HG03097 (cell line): Measurements from ENCODE around the gene SRSF8.
"Not testable (repeated sequence)": the region's sequence is repeated elsewhere in the genome, so short reads cannot be mapped to it uniquely, and the experiment has no call there.

Experiments
- ATAC-seq: cut with Tn5 transposase; IDR thresholded peaks from one replicate; pipeline ENCODE4 v1.9.1; 2021; ENCODE audit not compliant: unreplicated experiment, low FRiP score

The SRSF8 gene, protein sequence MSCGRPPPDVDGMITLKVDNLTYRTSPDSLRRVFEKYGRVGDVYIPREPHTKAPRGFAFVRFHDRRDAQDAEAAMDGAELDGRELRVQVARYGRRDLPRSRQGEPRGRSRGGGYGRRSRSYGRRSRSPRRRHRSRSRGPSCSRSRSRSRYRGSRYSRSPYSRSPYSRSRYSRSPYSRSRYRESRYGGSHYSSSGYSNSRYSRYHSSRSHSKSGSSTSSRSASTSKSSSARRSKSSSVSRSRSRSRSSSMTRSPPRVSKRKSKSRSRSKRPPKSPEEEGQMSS

DNA sequence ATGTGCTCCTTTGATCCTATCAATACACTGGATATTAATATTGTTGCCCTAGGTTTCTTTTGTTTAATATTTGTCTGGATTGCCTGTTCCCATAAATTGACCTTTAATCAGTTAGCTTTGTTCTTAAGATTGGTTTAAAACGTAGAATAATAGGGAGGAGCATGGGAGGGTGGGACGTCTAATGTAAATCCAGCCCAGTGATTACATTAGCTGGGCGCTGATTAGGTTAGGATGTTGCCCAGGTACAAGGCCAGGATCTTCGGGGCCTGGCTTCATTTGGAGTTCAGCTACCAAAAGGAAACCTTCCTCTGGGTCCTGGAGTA, at the start of gene SRSF8:
Gene SRSF8 (plus strand): TSS at position 204 of the 323 bp plus-strand sequence. CDS start 308 bp downstream, outside the sequence.
- ATAC-seq: peak; percentile 33

DNA sequence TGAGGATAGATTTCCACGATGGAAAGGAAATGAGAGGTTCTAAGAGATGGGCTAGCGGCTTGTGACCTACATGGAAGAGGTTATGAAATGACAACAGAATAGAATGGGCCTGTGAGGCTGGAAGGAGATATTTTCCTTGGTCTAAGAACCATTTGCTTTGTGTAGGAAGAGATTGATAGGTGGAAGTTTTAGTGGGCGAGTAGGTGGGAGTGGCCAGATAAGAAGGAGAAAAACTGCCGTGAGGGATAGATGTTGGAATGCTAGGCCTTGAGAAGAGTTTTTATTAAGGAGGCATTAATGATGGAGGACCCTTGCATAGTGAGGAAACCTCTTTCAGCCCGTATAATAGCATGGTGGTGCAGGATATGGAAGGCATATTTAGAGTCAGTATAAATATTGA, 45.3 kb upstream of the SRSF8 start:
- not testable (repeated sequence) for ATAC-seq

DNA sequence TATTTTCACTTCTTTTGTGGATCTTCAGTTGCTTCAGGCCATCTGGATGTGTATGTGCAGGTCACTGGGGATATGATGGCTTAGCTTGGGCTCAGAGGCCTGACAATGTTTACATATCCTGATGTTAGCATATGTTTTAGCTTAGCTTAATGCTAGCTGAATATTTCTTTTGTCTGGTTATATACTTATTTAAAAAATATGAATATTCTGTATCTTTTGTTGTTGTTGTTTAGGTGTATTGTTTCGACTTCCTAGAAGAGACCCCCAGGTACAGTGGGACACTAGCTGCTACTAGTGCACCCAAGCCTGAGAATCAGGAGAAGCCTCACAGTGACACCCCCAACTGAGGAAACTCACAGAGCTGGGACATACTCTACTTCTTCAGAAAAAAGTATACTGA, 41.8 kb upstream of the SRSF8 start, which contains the start of gene KDM4E:
Gene KDM4E (plus strand): TSS at position 301 of the 400 bp plus-strand sequence. CDS start 300 bp downstream, outside the sequence.
- ATAC-seq: no peak

DNA sequence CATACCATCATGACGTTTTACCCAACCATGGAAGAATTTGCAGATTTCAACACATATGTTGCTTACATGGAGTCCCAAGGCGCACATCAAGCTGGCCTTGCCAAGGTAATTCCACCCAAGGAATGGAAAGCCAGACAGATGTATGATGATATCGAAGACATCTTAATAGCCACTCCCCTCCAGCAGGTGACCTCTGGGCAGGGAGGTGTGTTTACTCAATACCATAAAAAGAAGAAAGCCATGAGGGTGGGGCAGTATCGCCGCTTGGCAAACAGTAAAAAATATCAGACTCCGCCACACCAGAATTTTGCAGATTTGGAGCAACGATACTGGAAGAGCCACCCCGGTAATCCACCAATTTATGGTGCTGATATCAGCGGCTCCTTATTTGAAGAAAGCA, 41.1 kb upstream of the SRSF8 start:
- ATAC-seq: not testable (repeated sequence)

DNA sequence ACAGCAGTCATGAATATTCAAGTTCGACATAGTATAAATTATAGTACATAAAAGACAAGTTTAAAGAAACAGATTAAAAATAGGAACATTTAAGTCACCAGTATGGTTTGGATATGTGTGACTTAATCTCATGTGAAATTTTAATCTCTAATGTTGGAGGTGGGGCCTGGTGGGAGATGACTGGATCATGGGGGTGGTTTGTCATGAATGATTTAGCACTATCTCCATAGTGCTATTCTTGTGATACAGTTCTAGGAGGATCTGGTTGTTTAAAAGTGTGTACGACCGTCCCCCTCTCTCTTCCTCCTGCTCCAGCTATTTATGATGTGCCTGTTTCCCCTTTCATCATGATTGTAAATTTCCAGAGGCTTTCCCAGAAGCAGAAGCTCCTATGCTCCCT, 38.4 kb upstream of the SRSF8 start:
- no peak for ATAC-seq

DNA sequence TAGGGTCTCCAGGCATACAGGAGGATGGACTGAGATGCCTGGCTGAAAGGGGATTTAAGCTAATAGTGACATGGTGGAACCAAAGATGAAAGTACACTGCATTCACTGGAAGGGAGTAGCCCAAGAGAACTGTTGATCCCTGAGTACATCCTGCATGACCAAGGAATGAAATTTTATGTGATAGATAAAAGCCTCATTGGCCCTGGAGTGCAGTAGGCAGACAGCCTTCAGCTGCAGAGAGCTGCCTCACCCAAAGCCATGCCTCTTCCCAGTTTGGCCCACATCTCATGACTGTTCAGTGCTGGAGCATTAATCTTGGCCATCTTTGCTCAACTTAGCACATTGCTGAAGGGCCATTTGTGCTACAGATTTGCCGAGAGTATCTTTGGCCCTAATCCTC, 33.7 kb upstream of the SRSF8 start:
- ATAC-seq: no peak

DNA sequence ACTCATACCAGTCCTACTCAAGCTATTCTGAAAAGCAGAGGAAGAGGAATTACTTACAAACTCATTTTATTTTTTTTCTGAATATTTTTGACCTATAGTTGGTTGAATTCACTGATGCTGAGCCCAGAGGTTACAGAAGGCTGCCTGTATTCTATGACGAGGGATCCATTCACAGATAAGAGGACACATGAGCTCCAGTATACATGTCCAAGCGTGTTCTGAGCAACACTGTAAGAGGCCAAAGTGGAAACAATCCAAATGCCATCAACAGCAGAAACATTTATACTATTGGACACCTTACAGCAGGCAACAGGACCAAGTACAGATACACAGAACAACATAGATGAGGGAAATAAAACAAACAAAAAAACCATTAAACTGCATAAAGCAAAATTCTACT, 31.4 kb upstream of the SRSF8 start:
- ATAC-seq: no peak

DNA sequence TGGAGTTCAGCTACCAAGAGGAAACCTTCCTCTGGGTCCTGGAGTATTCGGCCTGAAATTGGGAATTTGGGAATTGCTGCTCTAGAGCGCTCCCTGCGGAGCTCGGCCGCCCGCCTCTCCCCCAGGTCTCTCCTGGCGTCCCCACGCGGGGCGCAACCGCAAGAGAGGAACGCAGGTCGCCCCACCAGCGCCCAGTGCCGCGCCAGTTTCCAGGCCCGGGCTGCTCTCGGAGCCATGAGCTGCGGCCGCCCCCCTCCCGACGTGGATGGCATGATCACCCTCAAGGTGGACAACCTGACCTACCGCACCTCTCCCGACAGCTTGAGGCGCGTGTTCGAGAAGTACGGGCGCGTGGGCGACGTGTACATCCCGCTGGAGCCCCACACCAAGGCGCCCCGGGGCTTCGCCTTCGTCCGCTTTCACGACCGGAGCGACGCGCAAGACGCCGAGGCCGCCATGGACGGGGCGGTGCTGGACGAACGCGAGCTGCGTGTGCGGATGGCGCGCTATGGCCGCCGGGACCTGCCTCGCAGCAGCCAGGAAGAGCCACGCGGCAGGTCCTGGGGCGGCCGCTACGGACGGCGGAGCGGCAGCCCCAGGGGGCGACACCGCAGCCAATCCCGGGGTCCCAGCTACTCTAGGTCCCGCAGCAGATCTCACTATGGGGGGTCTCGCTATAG, 29.2 kb upstream of the SRSF8 start:
- ATAC-seq: not testable (repeated sequence)

DNA sequence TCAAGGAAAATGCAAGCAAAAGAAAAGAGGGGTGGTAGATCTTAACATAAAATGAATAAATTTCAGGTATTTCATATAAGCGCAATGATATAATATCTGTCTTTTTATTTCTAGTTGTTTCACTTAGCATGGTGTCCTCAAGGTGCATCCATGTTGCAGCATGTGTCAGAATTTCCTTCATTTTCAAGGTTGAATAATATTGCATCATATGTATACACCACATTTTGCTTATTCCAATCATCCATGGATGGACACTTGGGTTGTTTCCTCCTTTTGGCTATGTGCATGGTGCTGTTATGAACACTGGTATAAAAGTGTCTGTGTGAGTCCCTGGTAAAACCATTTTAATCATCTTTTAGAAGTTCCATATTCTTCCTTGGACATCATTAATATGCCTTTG, 24.5 kb upstream of the SRSF8 start:
- ATAC-seq: no peak

DNA sequence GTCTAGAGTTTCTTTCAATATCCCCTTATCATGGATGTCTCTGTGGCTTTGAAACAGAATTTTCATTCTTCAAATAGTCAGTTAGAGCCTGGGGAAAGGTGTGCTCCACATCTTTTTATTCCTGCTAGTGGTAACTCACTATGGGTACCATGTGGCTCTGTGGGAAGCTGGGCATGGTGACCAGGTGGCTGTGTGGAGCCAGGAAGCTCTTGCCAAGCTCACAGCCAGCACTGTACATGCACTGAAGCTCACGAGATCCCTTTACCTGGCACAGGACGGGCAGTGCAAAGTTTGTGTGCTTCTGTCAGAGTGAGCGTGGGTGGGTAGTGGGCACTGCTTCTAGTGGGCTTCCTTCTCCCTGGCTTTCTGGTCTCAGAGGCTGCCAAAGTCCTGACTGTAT, 23.8 kb upstream of the SRSF8 start:
- ATAC-seq: no peak

DNA sequence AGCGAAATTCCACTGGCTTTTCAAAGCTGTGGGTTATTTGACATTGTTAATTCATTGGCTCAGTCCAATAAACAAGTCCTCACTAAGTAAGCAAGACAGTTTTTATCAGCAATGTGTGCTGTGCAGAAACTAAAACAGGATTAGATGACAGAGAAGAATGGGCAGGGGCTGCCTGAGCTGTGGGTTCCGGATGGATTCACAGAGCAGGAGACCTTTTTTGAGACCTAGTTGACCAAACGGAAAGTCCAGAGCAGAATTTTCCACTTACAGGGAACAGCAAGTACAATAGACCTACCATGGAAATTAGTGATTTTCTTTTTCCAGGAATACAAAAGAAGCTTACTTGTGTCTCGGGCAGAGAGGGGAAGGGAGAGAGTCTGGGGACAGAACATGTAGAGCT, 22.7 kb upstream of the SRSF8 start:
- ATAC-seq: no peak

DNA sequence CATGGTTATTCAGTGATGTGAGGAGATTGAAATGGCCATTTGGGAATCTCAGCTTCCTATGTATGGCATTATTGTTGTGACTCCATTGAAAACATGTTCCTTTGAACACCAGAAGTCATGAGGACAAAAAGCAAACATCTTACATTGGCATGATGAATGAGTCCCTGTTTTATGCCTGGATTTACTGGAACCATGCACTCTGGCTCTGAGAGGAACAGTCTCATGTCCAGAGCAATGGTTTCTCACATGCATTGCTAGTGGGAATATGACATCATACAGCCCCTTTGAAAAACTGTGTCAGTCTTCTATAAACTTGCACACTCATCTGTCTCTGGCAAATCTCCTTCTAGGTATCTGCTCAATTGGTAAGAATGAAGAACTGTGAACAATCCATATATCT, 20.9 kb upstream of the SRSF8 start:
- ATAC-seq: no peak

DNA sequence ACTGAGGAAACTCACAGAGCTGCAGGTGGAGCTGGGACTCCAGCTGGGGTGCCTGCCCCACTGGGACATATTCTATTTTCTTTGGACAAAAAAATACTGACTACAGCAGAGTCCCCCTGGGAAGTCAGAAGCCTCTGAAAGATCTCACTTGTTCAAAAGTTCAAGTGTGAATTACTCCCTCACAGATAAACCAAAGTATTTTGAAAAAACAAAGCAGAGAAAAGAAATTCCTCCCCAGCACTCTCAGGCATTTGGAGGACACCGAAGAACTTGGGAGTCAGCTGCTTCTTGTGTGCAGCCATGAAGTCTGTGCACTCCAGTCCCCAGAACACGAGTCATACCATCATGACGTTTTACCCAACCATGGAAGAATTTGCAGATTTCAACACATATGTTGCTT, 17.6 kb upstream of the SRSF8 start, which contains the start of gene KDM4F:
Gene KDM4F (plus strand): TSS at position 301 of the 400 bp plus-strand sequence.
- ATAC-seq: not testable (repeated sequence)

DNA sequence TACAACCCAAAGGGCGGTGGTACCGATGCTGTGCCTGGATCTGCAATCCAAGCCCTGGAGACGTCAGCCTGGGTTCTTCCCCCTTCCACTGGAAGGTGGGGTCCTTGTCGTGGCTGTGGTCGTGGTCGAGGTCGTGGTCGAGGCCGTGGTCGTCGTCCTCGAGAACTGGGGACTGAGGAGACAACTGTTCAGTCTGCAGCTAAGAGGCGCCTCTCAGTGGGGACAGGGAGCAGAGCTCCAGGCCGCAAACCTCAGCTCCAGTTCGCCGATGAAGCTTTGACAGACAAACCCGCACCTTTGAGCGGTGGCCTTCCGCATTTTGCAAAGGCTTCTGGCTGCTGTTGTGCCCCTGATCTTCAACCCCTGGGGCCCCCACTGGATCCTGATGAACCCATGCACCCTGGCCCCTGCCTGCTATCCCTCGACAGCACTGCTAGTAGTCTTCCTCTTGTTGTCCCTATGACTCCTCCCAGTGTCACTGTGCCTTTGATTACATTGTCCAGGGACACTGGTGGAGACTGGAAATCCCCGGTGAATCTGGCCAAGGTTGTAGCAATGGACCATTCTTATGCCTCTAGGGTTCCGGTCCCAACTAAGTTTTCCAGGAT, 16.0 kb upstream of the SRSF8 start:
- no peak for ATAC-seq

DNA sequence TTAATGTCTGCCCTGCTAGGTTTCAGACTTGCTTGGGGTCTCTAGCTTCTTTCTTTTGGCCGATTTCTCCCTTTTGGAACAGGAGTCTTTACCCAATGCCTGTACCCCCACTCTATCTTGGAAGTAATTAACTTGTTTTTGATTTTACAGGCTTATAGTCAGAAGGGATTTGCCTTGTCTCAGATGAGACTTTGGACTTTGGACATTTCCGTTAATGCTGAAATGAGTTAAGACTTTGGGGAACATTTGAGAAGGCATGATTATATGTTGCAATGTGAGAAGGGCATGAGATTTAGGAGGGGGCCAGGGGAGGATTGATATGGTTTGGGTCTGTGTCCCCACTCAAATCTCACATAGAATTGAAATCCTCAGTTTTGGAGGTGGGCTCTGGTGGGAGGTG, 12.4 kb upstream of the SRSF8 start:
- ATAC-seq: no peak

DNA sequence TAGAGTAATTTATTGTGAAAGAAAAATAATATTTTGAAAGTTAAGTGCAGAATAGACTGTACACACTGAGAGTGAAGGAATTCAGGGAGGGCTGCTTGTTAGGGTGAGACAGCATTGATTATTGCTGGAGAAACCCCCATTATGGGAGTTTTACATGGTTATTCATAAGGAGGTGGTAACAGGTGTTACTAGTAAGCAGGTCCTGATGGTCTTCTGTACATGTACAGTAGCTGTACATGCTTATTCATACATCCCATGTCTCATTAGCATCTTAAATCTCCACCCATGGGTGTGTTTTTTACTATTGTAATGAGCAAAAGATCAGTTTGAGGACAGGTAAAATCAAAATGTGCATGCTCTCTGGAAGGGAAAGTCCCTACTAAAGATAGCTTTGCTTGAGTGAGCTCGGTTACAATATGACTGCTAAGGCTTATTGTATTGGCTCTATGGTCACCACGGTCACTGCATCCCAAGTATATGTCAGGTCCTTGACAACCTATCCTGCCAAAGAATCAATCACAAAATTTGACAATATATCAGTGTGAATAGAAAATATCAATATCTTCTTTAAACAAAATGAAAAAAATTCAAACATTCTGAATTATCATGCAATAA, 11.3 kb upstream of the SRSF8 start:
- peak; percentile 74 for ATAC-seq

DNA sequence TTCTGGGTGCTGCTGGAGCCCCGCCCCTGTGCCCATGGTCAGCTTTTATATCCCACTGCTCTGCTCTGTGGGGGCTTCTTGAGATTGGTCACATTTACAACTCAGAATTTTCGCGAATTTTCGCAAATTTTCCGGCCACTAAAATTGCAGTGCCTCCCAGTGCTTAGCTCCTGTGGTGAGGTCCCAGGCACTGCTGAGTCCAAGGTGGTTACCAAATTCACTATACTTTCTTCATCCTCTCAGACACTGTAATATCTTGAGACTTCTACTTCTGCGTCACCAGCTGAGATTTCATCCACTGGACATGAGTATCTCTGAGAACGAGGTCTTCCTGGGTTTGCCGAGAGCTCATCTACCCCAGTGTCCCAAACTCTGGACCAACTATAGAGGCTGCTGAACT, 8.8 kb upstream of the SRSF8 start:
- ATAC-seq: no peak

DNA sequence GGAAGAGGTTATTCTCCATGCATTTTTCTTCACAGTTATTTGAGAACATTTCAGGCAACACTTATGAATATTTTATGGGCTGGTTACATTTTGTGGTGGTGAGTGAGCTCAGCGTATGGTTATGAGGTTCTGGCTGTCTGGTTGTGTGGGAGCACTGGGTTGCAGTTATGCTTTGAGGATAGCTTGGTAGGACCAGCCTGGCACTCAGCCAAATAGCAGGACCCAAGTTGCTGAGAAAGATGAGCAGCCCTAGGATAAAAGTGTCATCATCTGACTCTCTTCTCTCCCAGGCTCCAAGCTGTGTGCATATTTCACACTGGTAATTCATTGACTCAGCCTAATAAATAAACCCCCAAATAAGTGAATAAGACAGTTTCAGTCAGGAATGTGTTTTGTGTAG, 8.1 kb upstream of the SRSF8 start:
- ATAC-seq: no peak

DNA sequence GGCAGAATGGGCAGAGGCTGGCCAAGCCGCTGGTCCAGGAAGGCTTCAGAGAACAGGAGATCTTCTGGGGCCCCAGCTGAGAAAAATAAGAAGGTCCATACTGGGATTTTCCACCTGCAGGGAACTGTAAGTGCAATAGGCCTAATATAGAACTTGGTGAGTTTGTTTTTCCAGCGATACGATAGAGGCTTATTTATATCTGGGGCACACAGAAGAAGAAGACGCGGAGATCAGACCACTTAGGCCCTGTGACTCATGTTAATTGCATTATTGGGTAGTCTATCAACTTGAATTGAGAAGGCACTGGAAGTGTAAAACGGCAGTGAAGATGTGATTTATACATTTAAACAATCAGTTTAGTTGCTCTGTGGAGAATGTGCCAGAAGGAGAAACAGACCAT, 7.7 kb upstream of the SRSF8 start:
- no peak for ATAC-seq

DNA sequence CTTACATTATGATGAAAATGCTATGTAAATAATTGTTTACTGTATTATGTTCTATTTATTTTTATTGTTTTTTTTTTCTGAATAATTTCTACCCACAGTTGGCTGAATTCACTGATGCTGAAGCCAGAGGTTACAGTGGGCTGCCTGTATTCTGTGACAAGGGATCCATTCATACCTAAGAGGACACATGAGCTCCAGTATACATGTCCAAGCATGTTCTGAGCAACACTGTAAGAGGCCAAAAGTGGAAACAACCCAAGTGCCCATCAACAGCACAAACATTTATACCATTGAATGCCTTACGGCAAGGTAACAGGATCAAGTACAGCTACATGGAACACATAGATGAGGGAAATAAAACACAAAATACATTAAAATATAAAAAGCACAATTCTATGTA, 1.4 kb upstream of the SRSF8 start:
- no peak for ATAC-seq

DNA sequence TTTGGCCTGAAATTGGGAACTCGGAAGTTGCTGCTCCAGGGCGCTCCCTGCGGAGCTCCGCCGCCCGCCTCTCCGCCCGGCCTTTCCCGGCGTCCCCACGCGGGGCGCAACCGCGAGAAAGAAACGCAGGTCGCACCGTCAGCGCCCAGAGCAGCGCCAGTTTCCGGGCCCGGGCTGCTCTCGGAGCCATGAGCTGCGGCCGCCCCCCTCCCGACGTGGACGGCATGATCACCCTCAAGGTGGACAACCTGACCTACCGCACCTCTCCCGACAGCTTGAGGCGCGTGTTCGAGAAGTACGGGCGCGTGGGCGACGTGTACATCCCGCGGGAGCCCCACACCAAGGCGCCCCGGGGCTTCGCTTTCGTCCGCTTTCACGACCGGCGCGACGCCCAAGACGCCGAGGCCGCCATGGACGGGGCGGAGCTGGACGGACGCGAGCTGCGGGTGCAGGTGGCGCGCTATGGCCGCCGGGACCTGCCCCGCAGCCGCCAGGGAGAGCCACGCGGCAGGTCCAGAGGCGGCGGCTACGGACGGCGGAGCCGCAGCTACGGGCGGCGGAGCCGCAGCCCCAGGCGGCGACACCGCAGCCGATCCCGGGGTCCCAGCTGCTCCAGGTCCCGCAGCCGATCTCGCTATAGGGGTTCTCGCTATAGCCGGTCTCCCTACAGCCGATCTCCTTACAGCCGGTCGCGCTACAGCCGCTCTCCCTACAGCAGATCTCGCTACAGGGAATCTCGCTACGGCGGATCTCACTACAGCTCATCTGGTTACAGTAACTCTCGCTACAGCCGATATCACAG, 521 bp downstream of the SRSF8 start:
- peak; percentile 69 for ATAC-seq
